Smooth muscle cell (in vitro differentiated cells): ENCODE data around the gene HKDC1. TPM values are rescaled to one million over a fixed set of nuclear protein-coding genes. Genes with fewer than 3 reads are reported as not detected.
A peak's percentile ranks its signal among the peaks of the same experiment; 100 is the strongest.

Experiments used
- DNase-seq: peaks from one replicate; lab custom pipeline; 2025; ENCODE audit not compliant: unreplicated experiment; lab: John Stamatoyannopoulos, UW
- H2AFZ ChIP-seq: fragments of 200-600 bp; sonication (generic); 2 replicates; pipeline ENCODE4 v1.6.0; 2016; ENCODE audit warnings: antibody characterized with exemption, low read depth, mild to moderate bottlenecking
- H3F3A ChIP-seq: fragments of 200-600 bp; sonication (generic); 2 replicates; pipeline ENCODE4 v1.6.0; 2017; ENCODE audit warnings: antibody characterized with exemption, low read depth
- H3K27ac ChIP-seq: fragments of 200-600 bp; sonication (generic); 2 replicates; pipeline ENCODE4 v1.5.1; 2016; ENCODE audit warnings: low read depth, mild to moderate bottlenecking
- H3K27me3 ChIP-seq: fragments of 200-600 bp; sonication (generic); 2 replicates; pipeline ENCODE4 v1.6.1; 2016; ENCODE audit warnings: low read depth, mild to moderate bottlenecking
- H3K36me3 ChIP-seq: fragments of 200-600 bp; sonication (generic); 2 replicates; pipeline ENCODE4 v1.5.1; 2016; ENCODE audit warnings: low read depth
- H3K4me1 ChIP-seq: fragments of 200-600 bp; sonication (generic); 2 replicates; pipeline ENCODE4 v1.5.1; 2016; ENCODE audit warnings: low read depth
- H3K4me2 ChIP-seq: fragments of 200-600 bp; sonication (generic); 2 replicates; pipeline ENCODE4 v1.6.0; 2016; ENCODE audit warnings: mild to moderate bottlenecking
- H3K4me3 ChIP-seq: fragments of 200-600 bp; sonication (generic); 2 replicates; pipeline ENCODE4 v1.5.1; 2016; ENCODE audit warnings: mild to moderate bottlenecking
- H3K79me2 ChIP-seq: fragments of 200-600 bp; sonication (generic); 2 replicates; pipeline ENCODE4 v1.6.0; 2016; ENCODE audit warnings: low read depth, mild to moderate bottlenecking
- H3K9ac ChIP-seq: fragments of 200-600 bp; sonication (generic); 2 replicates; pipeline ENCODE4 v1.6.0; 2016; ENCODE audit warnings: low read depth
- H3K9me3 ChIP-seq: fragments of 200-600 bp; sonication (generic); replicated peaks from 2 replicates; pipeline ENCODE4 v1.5.1; 2016; ENCODE audit warnings: low read depth
- H4K20me1 ChIP-seq: fragments of 200-600 bp; sonication (generic); 2 replicates; pipeline ENCODE4 v1.6.0; 2016; ENCODE audit warnings: low read depth
- CTCF ChIP-seq: fragments of 200-600 bp; sonication (generic); IDR thresholded peaks from 2 replicates; pipeline ENCODE4 v1.5.1; 2017; ENCODE audit warnings: borderline replicate concordance, mild to moderate bottlenecking, antibody characterized with exemption; ENCODE audit not compliant: insufficient read depth, poor library complexity, severe bottlenecking
- WGBS: methylation state at CpG from one replicate; pipeline ENCODE4 v1.1.7; 2016; ENCODE audit warnings: low lambda C conversion rate; 5-methylcytosine and 5-hydroxymethylcytosine counted together
- polyA plus RNA-seq: library from polyadenylated mRNA; unstranded; fragments of >200 nt; fragmentation: Nextera tagmentation; extraction: Ambion mirVana; gene quantifications from 2 replicates; pipeline ENCODE4 v1.2.1, GENCODE V29; 2016
- total RNA-seq: library from RNA; depleted of rRNA; stranded (reverse); fragments of >200 nt; gene quantifications from 2 replicates; pipeline ENCODE4 v1.2.3, GENCODE V29; 2014

The HKDC1 gene
- total and polyA plus RNA-seq, 2 experiments from 2014 or later = 0.09 to 0.27 TPM

- DNase-seq = no peak
- no peaks in the 10 kb centered on the region for H3K36me3 ChIP-seq
- H4K20me1 ChIP-seq = peaks cover 21% of the 10 kb centered on the region
- no peak overlapping the region for H3K9ac ChIP-seq
- peak overlapping the region; percentile 3 for H3K4me2 ChIP-seq
- 68% methylated on average over 6 of the region's 6 CpGs for WGBS
- peak overlapping the region; percentile 66 for H3K27ac ChIP-seq
- peaks cover 27% of the 10 kb centered on the region for H3K79me2 ChIP-seq
- peaks cover 5% of the 10 kb centered on the region for H3K4me1 ChIP-seq
- H3K27me3 ChIP-seq = no peaks in the 10 kb centered on the region
- H2AFZ ChIP-seq = no peak overlapping the region
- H3F3A ChIP-seq = peaks cover 10% of the 10 kb centered on the region
- H3K4me3 ChIP-seq = no peak overlapping the region
- TF ChIP-seq CTCF = no peak
- H3K9me3 ChIP-seq = no peaks in the 10 kb centered on the region
Measured at GRCh38 chr10:69316313-69317059, 96.4 kb downstream of the HKDC1 start.

Other genes starting within 250 kb of the HKDC1 start
- gene KIFBP, start 231.5 kb upstream of the HKDC1 start, total RNA-seq = 51.8 and 55.1 TPM in 2 replicates
- gene KIFBP, start 231.5 kb upstream of the HKDC1 start, polyA plus RNA-seq = 37.6 and 38.0 TPM in 2 replicates
- not detected in 2 replicates for gene SRGN, start 132.2 kb upstream of the HKDC1 start, total RNA-seq
- not detected in 2 replicates for gene SRGN, start 132.2 kb upstream of the HKDC1 start, polyA plus RNA-seq
- gene VPS26A, start 96.2 kb upstream of the HKDC1 start, total RNA-seq = 28.3 and 46.7 TPM in 2 replicates
- gene VPS26A, start 96.2 kb upstream of the HKDC1 start, polyA plus RNA-seq = 36.8 and 45.4 TPM in 2 replicates
- 21.3 and 32.6 TPM in 2 replicates for gene SUPV3L1, start 40.1 kb upstream of the HKDC1 start, total RNA-seq
- 20.1 and 21.0 TPM in 2 replicates for gene SUPV3L1, start 40.1 kb upstream of the HKDC1 start, polyA plus RNA-seq
- 62.7 and 67.6 TPM in 2 replicates for gene HK1, start 58.2 kb downstream of the HKDC1 start, total RNA-seq
- 123 and 134 TPM in 2 replicates for gene HK1, start 58.2 kb downstream of the HKDC1 start, polyA plus RNA-seq
- gene TACR2, start 196.6 kb downstream of the HKDC1 start, total RNA-seq = not detected in 2 replicates
- 0.13 and 0.43 TPM in 2 replicates for gene TACR2, start 196.6 kb downstream of the HKDC1 start, polyA plus RNA-seq
- gene TSPAN15, start 231.1 kb downstream of the HKDC1 start, total RNA-seq = 113 and 145 TPM in 2 replicates
- gene TSPAN15, start 231.1 kb downstream of the HKDC1 start, polyA plus RNA-seq = 144 and 249 TPM in 2 replicates